ENCODE results near the gene NPR1. TPM values are rescaled to one million over a fixed set of nuclear protein-coding genes. Genes with fewer than 3 reads are reported as not detected.
"Not testable (repeated sequence)": the region's sequence is repeated elsewhere in the genome, so short reads cannot be mapped to it uniquely, and the experiment has no call there.

Gene NPR1
- total RNA-seq, 1 donor from 2014 or later, result 13.0 TPM

DNA sequence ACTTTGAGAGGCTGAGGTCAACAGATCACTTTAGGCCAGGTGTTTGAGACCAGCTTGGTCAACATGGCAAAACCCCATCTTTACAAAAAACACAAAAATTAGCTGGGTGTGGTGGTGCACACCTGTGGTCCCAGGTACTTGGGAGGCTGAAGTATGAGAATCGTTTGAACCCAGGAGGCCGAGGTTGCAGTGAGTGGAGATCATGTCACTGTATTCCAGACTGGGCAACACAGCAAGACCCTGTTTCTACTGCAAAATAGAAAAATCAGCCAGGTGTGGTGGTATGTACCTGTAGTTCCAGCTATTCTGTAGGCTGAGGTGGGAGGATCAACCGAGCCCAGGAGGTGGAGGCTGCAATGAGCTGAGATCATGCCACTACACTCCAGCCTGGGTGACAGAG, 45.2 kb downstream of the NPR1 start:
- DNase-seq (ENCODE audit: extremely low read depth, low read depth, low spot score), result no peak

DNA sequence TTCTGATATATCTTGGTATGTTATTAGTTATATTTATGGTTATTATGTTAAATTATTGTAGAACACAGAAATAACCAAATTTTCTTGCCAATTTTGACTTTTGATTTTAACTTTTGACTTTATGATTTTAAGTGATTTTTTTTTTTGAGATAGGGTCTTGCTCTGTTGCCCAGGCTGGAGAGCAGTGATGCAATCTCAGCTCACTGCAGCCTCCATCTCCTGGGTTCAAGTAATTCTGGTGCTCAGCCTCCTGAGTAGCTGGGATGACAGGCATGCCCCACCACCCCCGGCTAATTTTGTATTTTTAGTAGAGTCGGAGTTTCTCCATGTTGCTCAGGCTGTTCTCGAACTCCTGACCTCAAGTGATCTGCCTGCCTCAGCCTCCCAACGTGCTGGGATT, 46.1 kb downstream of the NPR1 start:
- DNase-seq (ENCODE audit: extremely low read depth, low read depth, low spot score), result not testable (repeated sequence)

- DNase-seq (ENCODE audit: extremely low read depth, low read depth, low spot score), result peak; percentile 97
Observed at GRCh38 chr1:153727463-153728304, 49.2 kb downstream of the NPR1 start, which contains the start of gene INTS3. Gene INTS3, plus strand, starts transcription at chr1:153728050. Its CDS starts 585 bp downstream, at chr1:153728635.

DNA sequence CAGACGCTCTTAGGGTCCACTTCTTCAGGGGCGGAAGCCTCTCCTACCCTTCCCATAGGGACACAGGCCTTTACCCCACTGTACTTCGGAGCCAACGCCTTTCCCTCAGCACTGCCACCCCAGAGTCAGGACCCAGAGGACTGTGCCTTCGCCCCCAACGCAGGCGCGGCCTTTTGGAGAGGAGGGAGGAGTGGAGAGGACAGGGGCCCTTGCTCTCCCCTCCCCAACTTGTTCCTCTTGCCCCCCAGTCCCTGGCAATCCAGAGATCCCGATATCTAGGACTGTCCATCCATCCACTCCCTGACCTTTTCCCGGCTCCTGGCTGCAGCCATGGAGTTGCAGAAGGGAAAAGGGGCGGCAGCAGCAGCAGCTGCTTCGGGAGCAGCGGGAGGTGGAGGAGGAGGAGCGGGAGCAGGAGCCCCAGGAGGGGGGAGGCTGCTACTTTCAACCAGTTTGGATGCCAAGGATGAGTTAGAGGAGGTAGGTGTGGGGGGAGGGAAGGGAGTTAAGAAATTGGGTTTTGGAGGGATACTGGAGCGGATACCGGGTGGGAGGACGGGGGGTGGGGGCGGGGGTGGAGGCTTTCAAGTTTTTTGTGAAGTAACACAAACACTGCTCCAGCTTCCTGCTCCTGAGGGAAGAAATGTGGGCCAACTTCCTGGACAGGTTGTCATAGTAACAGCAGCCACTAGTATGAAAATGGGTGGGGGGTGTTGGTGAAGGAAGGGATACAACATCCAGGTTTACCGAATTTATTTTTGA, 50.0 kb downstream of the NPR1 start:
- no peak for DNase-seq (ENCODE audit: extremely low read depth, low read depth, low spot score)

DNA sequence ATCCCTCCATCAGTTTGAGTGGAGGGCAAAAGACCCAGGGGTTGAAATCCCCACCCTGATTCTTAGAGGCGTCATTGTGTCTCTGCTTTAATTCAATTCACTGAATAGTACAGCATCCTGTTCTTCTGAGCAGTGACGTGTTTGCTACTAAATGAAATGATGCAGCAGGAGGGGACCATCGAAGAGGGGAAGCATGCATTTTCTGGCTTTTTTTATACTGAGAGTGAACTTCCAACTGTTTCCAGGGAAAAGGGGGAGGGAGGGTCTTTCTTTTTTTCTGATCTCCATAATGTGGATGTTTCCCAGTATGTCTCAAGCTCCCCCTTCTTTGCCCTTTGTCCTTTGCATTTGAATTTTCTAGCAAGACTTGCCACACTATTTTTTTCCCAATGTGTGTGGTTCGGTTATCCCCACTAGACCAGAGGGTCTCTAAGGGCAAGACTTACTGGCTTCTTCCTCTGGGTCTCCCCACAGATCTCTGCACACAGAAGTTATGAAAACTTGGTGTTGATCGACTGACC, 52.0 kb downstream of the NPR1 start:
- no peak for DNase-seq (ENCODE audit: extremely low read depth, low read depth, low spot score)

DNA sequence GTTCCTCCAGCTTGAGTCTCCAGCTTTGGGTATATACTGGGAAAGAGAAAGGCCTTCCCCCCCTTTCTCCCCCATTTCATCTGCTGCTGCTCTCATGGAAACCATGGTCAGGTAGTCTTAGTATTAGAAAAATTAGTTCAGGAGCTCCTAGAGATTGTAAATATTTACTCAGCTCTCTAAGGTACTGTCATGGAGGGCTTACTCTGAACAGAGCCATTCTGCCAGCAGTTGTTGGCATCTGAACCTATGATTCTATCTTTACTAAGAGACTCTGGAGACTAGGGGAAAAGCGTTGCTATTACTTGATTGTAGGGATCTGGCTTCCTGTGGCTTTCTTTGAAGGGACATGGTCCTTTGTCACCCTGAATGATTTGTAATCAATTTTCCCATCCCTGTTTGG, 55.5 kb downstream of the NPR1 start:
- no peak for DNase-seq (ENCODE audit: extremely low read depth, low read depth, low spot score)

GRCh38 chr1:153734396-153735089, 56.1 kb downstream of the NPR1 start:
- DNase-seq (ENCODE audit: extremely low read depth, low read depth, low spot score), result no peak

DNA sequence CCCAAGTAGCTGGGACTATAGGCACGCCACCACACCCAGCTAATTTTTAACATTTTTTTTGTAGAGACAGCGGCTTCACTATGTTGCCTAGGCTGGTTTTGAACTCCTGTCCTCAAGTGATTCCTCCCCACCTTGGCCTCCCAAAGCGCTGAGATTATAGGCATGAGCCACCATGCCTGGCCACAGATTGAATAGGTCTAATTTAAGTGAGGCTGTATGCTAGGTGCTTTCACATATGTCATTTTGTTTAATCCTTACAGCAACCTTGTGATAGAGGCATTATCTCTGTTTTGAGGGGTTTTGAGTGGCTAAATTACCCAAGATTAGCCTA, 56.6 kb downstream of the NPR1 start:
- DNase-seq (ENCODE audit: extremely low read depth, low read depth, low spot score), result no peak

DNA sequence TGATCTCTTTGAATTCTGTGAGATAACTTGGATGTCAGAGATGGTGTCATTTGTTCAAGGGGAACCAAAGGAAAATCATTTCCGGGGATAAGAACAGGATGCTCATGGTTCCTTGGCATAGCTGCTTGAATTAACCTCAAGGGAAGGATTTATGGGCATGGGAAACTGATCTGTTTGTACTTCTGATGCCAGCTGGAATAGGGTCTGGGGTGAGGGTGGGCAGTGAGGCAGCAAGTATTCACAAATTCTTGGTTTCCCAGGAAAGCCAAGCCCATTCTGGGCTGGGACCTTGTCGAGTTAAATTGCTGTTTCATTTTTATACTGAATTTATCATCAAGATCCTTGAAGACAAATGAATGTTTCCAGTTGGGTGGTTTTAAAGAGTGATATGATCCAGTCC, 63.5 kb downstream of the NPR1 start:
- DNase-seq (ENCODE audit: extremely low read depth, low read depth, low spot score), result no peak

- no peak for DNase-seq (ENCODE audit: extremely low read depth, low read depth, low spot score)
Observed at GRCh38 chr1:153742411-153743142, 64.1 kb downstream of the NPR1 start.

Other genes with a start within 250 kb of the NPR1 start
- gene S100A7, start 218.0 kb upstream of the NPR1 start, total RNA-seq, result not detected in 2 replicates
- gene S100A6, start 142.7 kb upstream of the NPR1 start, total RNA-seq, result 581 and 1,075 TPM in 2 replicates
- gene S100A5, start 137.8 kb upstream of the NPR1 start, total RNA-seq, result not detected in 2 replicates
- 7.1 and 17.2 TPM in 2 replicates for gene S100A4, start 132.9 kb upstream of the NPR1 start, total RNA-seq
- 6.8 and 6.9 TPM in 2 replicates for gene S100A3, start 129.4 kb upstream of the NPR1 start, total RNA-seq
- gene S100A2, start 112.8 kb upstream of the NPR1 start, total RNA-seq, result 3.9 and 9.4 TPM in 2 replicates
- gene S100A16, start 65.6 kb upstream of the NPR1 start, total RNA-seq, result 582 and 906 TPM in 2 replicates
- not detected in 2 replicates for gene S100A14, start 62.4 kb upstream of the NPR1 start, total RNA-seq
- gene S100A13, start 51.2 kb upstream of the NPR1 start, total RNA-seq, result 104 and 206 TPM in 2 replicates
- gene S100A1, start 50.3 kb upstream of the NPR1 start, total RNA-seq, result not detected in 2 replicates
- gene CHTOP, start 44.6 kb upstream of the NPR1 start, total RNA-seq, result 28.3 and 43.9 TPM in 2 replicates
- gene SNAPIN, start 20.0 kb upstream of the NPR1 start, total RNA-seq, result 41.4 and 56.2 TPM in 2 replicates
- 179 and 241 TPM in 2 replicates for gene ILF2, start 7.7 kb upstream of the NPR1 start, total RNA-seq
- gene INTS3, start 49.4 kb downstream of the NPR1 start, total RNA-seq, result 40.3 and 48.9 TPM in 2 replicates
- 13.4 and 15.7 TPM in 2 replicates for gene SLC27A3, start 96.7 kb downstream of the NPR1 start, total RNA-seq
- gene GATAD2B, start 244.3 kb downstream of the NPR1 start, total RNA-seq, result 14.7 and 23.9 TPM in 2 replicates